Left kidney (tissue), 2 donors: ENCODE results near the gene ATXN1. TPM values are rescaled to one million over a fixed set of nuclear protein-coding genes. Genes with fewer than 3 reads are reported as not detected.
"Not testable (repeated sequence)": the region's sequence is repeated elsewhere in the genome, so short reads cannot be mapped to it uniquely, and the experiment has no call there.

Source experiments
- DNase-seq: peaks from one replicate; pipeline ENCODE4 v3.0.0-alpha.2; 2013
- polyA plus RNA-seq: library from polyadenylated mRNA; unstranded; fragments of 120-200 nt; gene quantifications from one replicate; pipeline ENCODE4 v1.2.1, GENCODE V29; 2013; ENCODE audit not compliant: insufficient read length

The ATXN1 gene
- polyA plus RNA-seq, 1 donor: 23.6 TPM

GRCh38 chr6:16570946-16571345 lies 190.3 kb downstream of the ATXN1 start:
- no peak for DNase-seq

GRCh38 chr6:16570221-16570553 lies 191.1 kb downstream of the ATXN1 start:
- no peak for DNase-seq

GRCh38 chr6:16568128-16568527 lies 193.1 kb downstream of the ATXN1 start:
- no peak for DNase-seq

GRCh38 chr6:16567071-16567470 lies 194.2 kb downstream of the ATXN1 start:
- DNase-seq: no peak

GRCh38 chr6:16564436-16564835 lies 196.8 kb downstream of the ATXN1 start:
- DNase-seq: no peak

- DNase-seq: no peak
Measured at GRCh38 chr6:16563628-16564240, 197.5 kb downstream of the ATXN1 start.

- no peak for DNase-seq
Measured at GRCh38 chr6:16562498-16562897, 198.8 kb downstream of the ATXN1 start.

GRCh38 chr6:16559071-16559470 lies 202.2 kb downstream of the ATXN1 start:
- DNase-seq: no peak

GRCh38 chr6:16555550-16555949 lies 205.7 kb downstream of the ATXN1 start:
- no peak for DNase-seq

GRCh38 chr6:16553531-16553930 lies 207.7 kb downstream of the ATXN1 start:
- no peak for DNase-seq

GRCh38 chr6:16551466-16551865 lies 209.8 kb downstream of the ATXN1 start:
- no peak for DNase-seq

GRCh38 chr6:16548121-16548520 lies 213.1 kb downstream of the ATXN1 start:
- DNase-seq: no peak

- DNase-seq: no peak
Measured at GRCh38 chr6:16547587-16547986, 213.7 kb downstream of the ATXN1 start.

- no peak for DNase-seq
Measured at GRCh38 chr6:16546861-16547260, 214.4 kb downstream of the ATXN1 start.

- no peak for DNase-seq
Measured at GRCh38 chr6:16545382-16545781, 215.9 kb downstream of the ATXN1 start.

GRCh38 chr6:16544521-16544920 lies 216.7 kb downstream of the ATXN1 start:
- no peak for DNase-seq

GRCh38 chr6:16544006-16544405 lies 217.3 kb downstream of the ATXN1 start:
- peak; percentile 73 for DNase-seq

GRCh38 chr6:16543521-16543920 lies 217.7 kb downstream of the ATXN1 start:
- DNase-seq: no peak

GRCh38 chr6:16542070-16542469 lies 219.2 kb downstream of the ATXN1 start:
- DNase-seq: no peak

GRCh38 chr6:16540804-16541752 lies 220.2 kb downstream of the ATXN1 start:
- DNase-seq: no peak

GRCh38 chr6:16540383-16540782 lies 220.9 kb downstream of the ATXN1 start:
- not testable (repeated sequence) for DNase-seq

- no peak for DNase-seq
Measured at GRCh38 chr6:16539086-16539931, 222.0 kb downstream of the ATXN1 start.

GRCh38 chr6:16535564-16535963 lies 225.7 kb downstream of the ATXN1 start:
- DNase-seq: no peak
